ENCODE data around the gene SPG21.

SPG21 gene

GRCh38 chr15:64991536-64992135 lies 1.9 kb upstream of the SPG21 start:
- DNase-seq (ENCODE audit: low read depth, low spot score), result no peak

GRCh38 chr15:64990168-64990470 lies 405 bp upstream of the SPG21 start:
- DNase-seq (ENCODE audit: low read depth, low spot score), result no peak

- no peak for DNase-seq (ENCODE audit: low read depth, low spot score)
These were observed 2.6 kb downstream of the SPG21 start for GRCh38 chr15:64987136-64987535.

- DNase-seq (ENCODE audit: low read depth, low spot score), result no peak
These were observed 4.2 kb downstream of the SPG21 start for GRCh38 chr15:64985366-64986033.

- DNase-seq (ENCODE audit: low read depth, low spot score), result no peak
These were observed 7.2 kb downstream of the SPG21 start for GRCh38 chr15:64982472-64982871.

- no peak for DNase-seq (ENCODE audit: low read depth, low spot score)
These were observed 7.8 kb downstream of the SPG21 start for GRCh38 chr15:64981812-64982431.

GRCh38 chr15:64979252-64979710 lies 10.4 kb downstream of the SPG21 start:
- no peak for DNase-seq (ENCODE audit: low read depth, low spot score)

- no peak for DNase-seq (ENCODE audit: low read depth, low spot score)
These were observed 14.3 kb downstream of the SPG21 start for GRCh38 chr15:64975390-64975789.

GRCh38 chr15:64970698-64971097 lies 19.0 kb downstream of the SPG21 start:
- DNase-seq (ENCODE audit: low read depth, low spot score), result no peak

GRCh38 chr15:64969401-64969800 lies 20.3 kb downstream of the SPG21 start:
- DNase-seq (ENCODE audit: low read depth, low spot score), result no peak

GRCh38 chr15:64961013-64961412 lies 28.7 kb downstream of the SPG21 start:
- DNase-seq (ENCODE audit: low read depth, low spot score), result no peak

GRCh38 chr15:64960153-64960552 lies 29.6 kb downstream of the SPG21 start:
- DNase-seq (ENCODE audit: low read depth, low spot score), result no peak

GRCh38 chr15:64959128-64959527 lies 30.6 kb downstream of the SPG21 start:
- no peak for DNase-seq (ENCODE audit: low read depth, low spot score)

GRCh38 chr15:64954395-64954794 lies 35.3 kb downstream of the SPG21 start:
- no peak for DNase-seq (ENCODE audit: low read depth, low spot score)

GRCh38 chr15:64951777-64952418 lies 37.8 kb downstream of the SPG21 start:
- no peak for DNase-seq (ENCODE audit: low read depth, low spot score)

- no peak for DNase-seq (ENCODE audit: low read depth, low spot score)
These were observed 38.8 kb downstream of the SPG21 start for GRCh38 chr15:64950888-64951287.

GRCh38 chr15:64949383-64950186 lies 40.1 kb downstream of the SPG21 start:
- no peak for DNase-seq (ENCODE audit: low read depth, low spot score)

- no peak for DNase-seq (ENCODE audit: low read depth, low spot score)
These were observed 40.8 kb downstream of the SPG21 start for GRCh38 chr15:64948916-64949315.

GRCh38 chr15:64947211-64947610 lies 42.5 kb downstream of the SPG21 start:
- DNase-seq (ENCODE audit: low read depth, low spot score), result no peak

- no peak for DNase-seq (ENCODE audit: low read depth, low spot score)
These were observed 44.8 kb downstream of the SPG21 start for GRCh38 chr15:64944961-64945360.

GRCh38 chr15:64943512-64944225 lies 46.0 kb downstream of the SPG21 start:
- no peak for DNase-seq (ENCODE audit: low read depth, low spot score)
